ENCODE results near the gene PPHLN1. TPM values are rescaled to one million over a fixed set of nuclear protein-coding genes. Genes with fewer than 3 reads are reported as not detected.
A peak's percentile ranks its signal among the peaks of the same experiment; 100 is the strongest.

Gene PPHLN1
- total RNA-seq, 1 donor from 2014 or later, result 41.8 TPM

- Histone ChIP-seq H3K4me3 (no peak overlapping the region), H3K27me3 (no peaks in the 10 kb centered on the region), H3K36me3 (no peaks in the 10 kb centered on the region), H3K9me3 (no peaks in the 10 kb centered on the region), H3K27ac (no peak overlapping the region), H3K4me1 (no peaks in the 10 kb centered on the region)
- ATAC-seq, result no peak
- intact Hi-C loops (cut with DNase I), result loop anchor here (2.0 kb wide), 1 partner anchor 17 kb away; no protein-coding TSS in a partner anchor
- TF ChIP-seq CTCF (IDR thresholded peaks at IDR 0.05), result no peak
- DNase-seq, result no peak
Measured at GRCh38 chr12:42365486-42365885, 39.5 kb downstream of the PPHLN1 start.

- no peak for ATAC-seq
- Histone ChIP-seq H3K9me3 (no peaks in the 10 kb centered on the region), H3K36me3 (peaks cover 5% of the 10 kb centered on the region), H3K4me1 (no peaks in the 10 kb centered on the region), H3K27ac (no peak overlapping the region), H3K4me3 (no peak overlapping the region), H3K27me3 (no peaks in the 10 kb centered on the region)
- TF ChIP-seq CTCF (IDR thresholded peaks at IDR 0.05), result no peak
- DNase-seq, result no peak
- intact Hi-C loops (cut with DNase I), result no loop called here
Measured at GRCh38 chr12:42370013-42370412, 44.0 kb downstream of the PPHLN1 start.

GRCh38 chr12:42372154-42372791, 46.3 kb downstream of the PPHLN1 start:
- Histone ChIP-seq H3K27ac (no peak overlapping the region), H3K4me1 (no peaks in the 10 kb centered on the region), H3K9me3 (no peaks in the 10 kb centered on the region), H3K4me3 (no peak overlapping the region), H3K27me3 (no peaks in the 10 kb centered on the region), H3K36me3 (peaks cover 27% of the 10 kb centered on the region)
- DNase-seq, result no peak
- intact Hi-C loops (cut with DNase I), result no loop called here
- peak; percentile 76 for TF ChIP-seq CTCF (IDR thresholded peaks at IDR 0.05)
- ATAC-seq, result peak; percentile 82

- Histone ChIP-seq H3K4me1 (no peaks in the 10 kb centered on the region), H3K4me3 (no peak overlapping the region), H3K36me3 (peaks cover 29% of the 10 kb centered on the region), H3K27me3 (no peaks in the 10 kb centered on the region), H3K27ac (no peak overlapping the region), H3K9me3 (no peaks in the 10 kb centered on the region)
- ATAC-seq (no peak), DNase-seq (no peak)
- intact Hi-C loops (cut with DNase I), result no loop called here
- no peak for TF ChIP-seq CTCF (IDR thresholded peaks at IDR 0.05)
Measured at GRCh38 chr12:42373669-42374068, 47.7 kb downstream of the PPHLN1 start.

- H3K4me1 ChIP-seq, result peaks cover 14% of the 10 kb centered on the region
- no peaks in the 10 kb centered on the region for H3K27me3 ChIP-seq
- DNase-seq (no peak), ATAC-seq (no peak)
- TF ChIP-seq CTCF (IDR thresholded peaks at IDR 0.05), result no peak
- peaks cover 17% of the 10 kb centered on the region for H3K36me3 ChIP-seq
- H3K27ac ChIP-seq, result no peak overlapping the region
- no peak overlapping the region for H3K4me3 ChIP-seq
- intact Hi-C loops (cut with DNase I), result no loop called here
- no peaks in the 10 kb centered on the region for H3K9me3 ChIP-seq
Measured at GRCh38 chr12:42380733-42381132, 54.8 kb downstream of the PPHLN1 start.
